ENCODE measurements around the gene PIP5K1C.

The PIP5K1C gene

GRCh38 chr19:3710265-3710812 is 10.1 kb upstream of the PIP5K1C start:
- peak; percentile 71 for DNase-seq (ENCODE audit: low read depth)
- no peak overlapping the region for H3K4me3 ChIP-seq (ENCODE audit: low read depth, low read length)
- no peak for TF ChIP-seq CTCF (conservative IDR thresholded peaks at IDR 0.05; ENCODE audit: low read depth, low read length)

GRCh38 chr19:3708207-3708931 is 8.1 kb upstream of the PIP5K1C start, which contains the start of gene TJP3:
Gene TJP3, plus strand, starts transcription at chr19:3708384. Its CDS starts 20,049 bp downstream, at chr19:3728433.
- no peak for TF ChIP-seq CTCF (conservative IDR thresholded peaks at IDR 0.05; ENCODE audit: low read depth, low read length)
- no peak for DNase-seq (ENCODE audit: low read depth)
- H3K4me3 ChIP-seq (ENCODE audit: low read depth, low read length): no peak within 1 kb of the TSS

- no peak for TF ChIP-seq CTCF (conservative IDR thresholded peaks at IDR 0.05; ENCODE audit: low read depth, low read length)
- no peak for DNase-seq (ENCODE audit: low read depth)
- H3K4me3 ChIP-seq (ENCODE audit: low read depth, low read length): no peak overlapping the region
Measured at GRCh38 chr19:3707868-3708206, 7.6 kb upstream of the PIP5K1C start.

GRCh38 chr19:3701200-3701599 is 932 bp upstream of the PIP5K1C start:
- TF ChIP-seq CTCF (conservative IDR thresholded peaks at IDR 0.05; ENCODE audit: low read depth, low read length): no peak
- no peak for DNase-seq (ENCODE audit: low read depth)
- H3K4me3 ChIP-seq (ENCODE audit: low read depth, low read length): no peak overlapping the region

GRCh38 chr19:3699741-3700241 is 477 bp downstream of the PIP5K1C start:
- no peak for DNase-seq (ENCODE audit: low read depth)
- peak overlapping the region; percentile 84 for H3K4me3 ChIP-seq (ENCODE audit: low read depth, low read length)
- no peak for TF ChIP-seq CTCF (conservative IDR thresholded peaks at IDR 0.05; ENCODE audit: low read depth, low read length)

- no peak for TF ChIP-seq CTCF (conservative IDR thresholded peaks at IDR 0.05; ENCODE audit: low read depth, low read length)
- peak; percentile 42 for DNase-seq (ENCODE audit: low read depth)
- peak overlapping the region; percentile 84 for H3K4me3 ChIP-seq (ENCODE audit: low read depth, low read length)
Measured at GRCh38 chr19:3698974-3699740, 1.1 kb downstream of the PIP5K1C start.
